NOMO-1 treated with dmso at 0.1 percent for 144 hours (cell line): Measurements from ENCODE around the gene CARMIL1.

Experiments
- DNase-seq: peaks from one replicate; lab custom pipeline; 2025; ENCODE audit not compliant: unreplicated experiment; lab: John Stamatoyannopoulos, UW

CARMIL1 gene

DNA sequence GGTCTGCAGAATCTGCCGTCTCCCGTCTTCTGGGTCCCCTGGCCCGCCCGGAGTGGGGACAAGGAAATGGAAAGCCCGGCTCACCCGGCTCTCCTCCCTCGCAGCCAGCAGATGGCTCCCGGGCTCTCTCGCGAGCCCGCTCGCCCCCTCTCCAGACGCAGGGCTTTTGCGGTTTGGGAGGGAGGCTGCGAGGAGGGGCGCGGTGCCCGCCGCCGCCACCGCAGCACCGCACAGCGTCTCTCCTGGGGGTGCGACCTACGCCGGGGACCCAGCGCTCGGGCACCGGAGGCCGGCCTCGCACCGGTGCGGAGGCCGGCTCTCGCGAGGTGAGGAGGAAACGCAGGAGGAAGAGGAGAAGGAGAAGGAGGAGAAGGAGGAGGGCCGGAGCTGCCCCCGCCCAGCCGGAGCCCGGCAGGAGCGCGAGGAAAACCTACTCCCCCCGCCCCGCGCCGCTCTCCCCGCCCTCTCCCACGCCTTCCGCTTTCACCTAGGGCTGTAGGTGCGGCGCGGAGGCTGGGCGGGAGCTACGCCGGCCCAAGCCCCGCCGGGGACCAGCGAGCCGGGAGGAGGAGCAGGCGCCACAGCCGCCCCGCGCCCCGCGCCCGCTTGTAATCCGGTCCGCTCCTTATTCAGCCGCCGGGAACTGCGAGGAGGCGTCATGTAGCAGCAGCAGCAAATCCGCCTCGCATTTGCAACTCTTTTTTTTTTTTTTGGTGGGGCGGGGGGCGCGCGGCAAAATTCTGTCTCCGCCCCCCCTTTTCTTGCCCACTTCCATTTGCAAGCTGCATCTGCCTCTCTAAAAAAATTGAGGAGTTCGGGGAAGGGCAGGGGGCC is at the start of gene CARMIL1:
TSS of gene CARMIL1 (plus strand) at position 461 of the 834 bp plus-strand sequence. CDS start 422 bp downstream, outside the sequence.
- peak; percentile 85 for DNase-seq

DNA sequence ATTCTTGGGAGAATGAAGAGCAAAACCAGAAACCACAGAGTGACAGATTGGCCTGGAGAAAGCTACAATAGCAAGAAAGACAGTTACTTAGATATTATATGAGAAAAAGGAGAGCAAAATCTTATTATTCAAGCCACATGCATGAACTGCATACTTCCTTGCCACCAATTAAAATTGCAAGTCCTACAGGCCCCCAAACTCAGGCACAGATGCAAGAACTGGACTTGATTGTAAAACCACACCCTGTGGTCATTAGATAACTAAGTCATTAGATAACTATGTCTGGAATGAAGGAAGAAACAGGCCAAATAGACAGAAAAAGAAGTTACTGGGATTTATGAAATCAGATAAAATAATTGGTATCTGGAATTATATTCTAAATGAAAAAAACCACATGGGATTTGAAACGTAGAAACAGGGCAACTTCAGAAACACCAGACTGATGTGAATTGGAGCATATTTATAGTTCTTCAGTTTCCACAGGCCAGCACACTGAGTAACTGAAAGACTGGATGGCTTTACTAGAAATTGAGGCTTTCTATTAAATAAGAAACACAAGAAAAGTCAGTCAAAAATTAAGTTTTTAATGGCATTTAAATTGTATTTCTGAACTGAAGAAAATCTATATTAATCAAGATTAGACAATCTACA is 49.4 kb upstream of the CARMIL1 start:
- no peak for DNase-seq

DNA sequence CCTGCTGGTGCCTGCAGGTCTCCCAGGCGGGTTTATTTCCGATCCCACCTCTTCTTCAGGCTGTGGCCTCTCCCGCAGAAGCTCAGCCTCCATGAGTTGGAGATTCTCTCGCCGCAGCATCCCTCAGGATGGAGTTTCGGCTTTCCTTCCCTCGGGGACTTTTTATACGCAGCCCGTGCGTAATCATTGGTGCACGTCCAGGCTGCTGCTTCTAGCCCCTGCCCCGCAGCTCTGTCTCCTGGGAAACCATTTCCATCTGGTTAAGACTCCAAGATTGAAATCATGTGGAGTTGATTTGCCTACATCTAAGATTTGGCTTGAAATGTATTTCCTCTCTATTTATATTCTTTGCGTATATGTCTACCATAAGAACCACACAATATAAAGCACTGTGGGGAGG is 46.7 kb upstream of the CARMIL1 start:
- no peak for DNase-seq

DNA sequence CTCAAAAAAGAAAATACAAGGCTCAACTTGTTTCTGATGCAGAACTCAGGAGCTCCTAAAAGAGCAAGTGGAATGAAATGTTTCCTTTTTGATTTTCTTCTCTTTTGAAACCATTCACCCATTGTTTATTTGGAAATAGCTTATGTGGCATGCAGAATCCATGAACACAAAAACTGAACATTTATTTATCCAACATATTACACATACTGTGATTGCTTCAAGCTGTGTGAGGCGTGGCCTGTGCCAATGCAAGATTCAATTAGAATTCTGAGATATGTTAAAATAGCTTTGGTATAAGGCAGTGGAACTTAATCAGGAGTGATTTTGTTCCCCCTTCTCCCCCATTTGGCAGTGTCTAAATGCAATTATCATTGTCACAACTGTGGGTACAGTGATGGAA is 45.9 kb upstream of the CARMIL1 start:
- no peak for DNase-seq

DNA sequence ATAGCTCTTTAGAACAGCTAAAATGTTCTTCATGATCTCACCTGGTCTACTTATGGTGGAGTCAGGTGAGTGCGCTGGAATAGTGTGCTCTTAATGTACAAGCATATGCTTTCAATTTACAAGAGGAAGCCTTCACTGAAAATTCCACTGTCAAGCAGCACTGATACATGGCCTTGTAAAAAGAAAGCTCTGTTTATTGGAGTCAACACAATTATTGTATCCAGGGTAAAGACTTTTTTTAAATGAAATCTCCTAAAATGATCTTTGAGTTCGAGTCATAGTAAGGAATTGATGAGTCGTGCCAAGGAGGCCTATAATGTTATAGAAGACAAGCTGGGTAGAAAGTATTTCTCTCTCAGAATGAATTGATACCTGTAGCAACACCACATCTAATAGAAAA is 41.6 kb upstream of the CARMIL1 start:
- DNase-seq = no peak

DNA sequence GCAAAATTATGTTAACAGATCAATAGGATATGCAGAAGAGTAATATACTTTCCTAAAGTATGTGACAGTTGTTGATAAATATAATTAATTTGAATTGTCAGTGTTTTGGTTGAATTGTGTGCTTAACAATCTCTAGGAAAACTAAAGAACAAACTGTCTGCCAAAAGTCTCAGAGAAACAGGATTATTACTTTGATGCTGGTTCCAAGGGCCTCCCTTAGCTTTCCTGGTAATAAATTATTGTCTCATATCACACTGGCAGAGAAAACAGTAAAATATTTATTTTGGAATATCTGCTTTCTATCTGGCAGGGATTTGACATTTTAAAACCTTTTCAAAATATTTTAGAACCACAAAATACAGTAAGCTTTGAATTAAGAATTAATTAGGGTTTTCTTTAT is 40.1 kb upstream of the CARMIL1 start:
- no peak for DNase-seq

DNA sequence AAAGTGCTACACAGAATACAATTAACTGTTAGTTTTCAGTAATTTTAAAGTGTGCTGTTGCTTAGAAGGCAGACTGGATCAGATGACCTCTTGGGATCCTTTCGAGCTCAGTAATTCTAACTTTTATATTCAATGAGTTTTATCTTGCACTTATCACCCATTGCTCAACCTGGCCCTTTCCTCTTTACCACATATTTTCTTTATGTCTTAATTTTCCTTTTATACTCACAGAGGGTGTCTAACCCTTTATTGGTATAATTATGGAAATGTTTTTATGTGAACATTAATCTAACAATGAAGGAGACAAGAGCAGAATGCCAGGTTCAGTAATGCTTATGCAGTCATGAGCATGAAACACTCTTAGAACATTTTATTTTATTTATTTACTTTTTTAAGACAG is 39.7 kb upstream of the CARMIL1 start:
- DNase-seq = no peak

DNA sequence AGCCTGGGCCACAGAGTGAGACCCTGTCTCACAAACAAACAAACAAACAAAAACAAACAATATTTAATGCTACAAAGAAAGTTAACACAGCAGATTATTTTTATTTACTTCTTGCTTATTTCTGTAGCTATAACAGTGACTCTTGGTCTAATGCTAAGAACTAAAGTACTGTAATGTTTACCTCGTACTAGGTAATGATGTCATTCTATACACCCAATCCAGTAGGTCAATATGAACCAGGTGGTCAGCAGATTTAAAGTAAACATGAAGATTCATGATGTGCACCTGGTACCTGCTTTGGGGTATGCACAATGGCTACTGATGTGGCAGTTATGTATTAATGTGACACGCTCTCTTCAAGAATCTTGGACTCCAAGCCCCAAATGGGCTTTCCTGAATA is 36.6 kb upstream of the CARMIL1 start:
- DNase-seq = no peak

DNA sequence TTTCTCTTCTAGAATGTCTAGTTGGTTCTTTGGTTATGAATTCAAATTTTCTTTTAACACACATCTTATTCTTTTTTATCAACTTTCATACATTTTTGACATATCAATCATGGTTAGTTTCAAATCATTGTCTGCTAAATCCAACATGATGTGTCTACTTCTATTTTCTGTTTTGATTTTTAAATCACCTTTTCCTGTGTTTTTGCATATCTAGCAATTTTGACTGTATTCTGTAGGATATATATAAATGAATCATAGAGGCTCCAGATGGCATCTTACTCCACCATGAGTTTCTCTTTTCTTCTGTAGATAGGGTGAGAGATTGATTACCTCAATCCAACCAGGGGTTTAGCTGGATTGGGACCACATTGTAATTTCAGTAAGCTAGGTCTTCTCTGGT is 34.3 kb upstream of the CARMIL1 start:
- DNase-seq = no peak

DNA sequence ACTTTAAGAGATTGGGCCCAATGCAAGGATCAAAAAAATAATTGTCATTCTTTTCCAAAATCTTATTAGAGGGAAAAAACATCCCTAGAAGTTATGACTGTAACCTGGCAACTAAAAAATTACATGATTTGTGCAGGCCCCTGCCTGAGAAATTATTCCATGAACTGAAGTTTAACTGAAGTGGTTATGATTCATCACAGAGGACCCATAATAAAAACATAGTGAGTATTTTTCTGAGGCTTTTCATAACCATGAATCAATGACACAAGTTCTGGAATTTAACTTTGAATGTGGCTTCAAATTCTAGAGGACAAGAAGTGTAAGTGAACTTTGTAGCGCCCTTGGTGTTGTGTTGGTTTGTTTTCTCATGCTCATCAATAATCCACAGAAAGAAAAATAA is 31.1 kb upstream of the CARMIL1 start:
- DNase-seq = no peak

DNA sequence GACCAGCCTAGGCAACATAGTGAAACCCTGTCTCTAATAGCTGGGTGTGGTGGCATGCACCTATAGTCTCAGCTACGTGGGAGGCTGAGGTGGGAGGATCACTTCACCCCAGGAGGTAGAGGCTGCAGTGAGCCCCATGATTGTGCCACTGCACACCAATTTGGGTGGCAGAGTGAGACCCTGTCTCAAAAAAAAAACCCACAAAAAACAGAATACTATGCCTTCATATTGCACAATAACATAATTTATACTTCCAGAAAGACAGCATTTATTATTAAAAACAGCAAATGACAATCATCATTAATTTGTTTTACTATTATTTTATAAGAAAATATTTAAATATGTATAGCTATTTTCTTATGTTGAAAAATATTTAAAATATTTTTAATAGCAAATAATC is 30.0 kb upstream of the CARMIL1 start:
- no peak for DNase-seq

DNA sequence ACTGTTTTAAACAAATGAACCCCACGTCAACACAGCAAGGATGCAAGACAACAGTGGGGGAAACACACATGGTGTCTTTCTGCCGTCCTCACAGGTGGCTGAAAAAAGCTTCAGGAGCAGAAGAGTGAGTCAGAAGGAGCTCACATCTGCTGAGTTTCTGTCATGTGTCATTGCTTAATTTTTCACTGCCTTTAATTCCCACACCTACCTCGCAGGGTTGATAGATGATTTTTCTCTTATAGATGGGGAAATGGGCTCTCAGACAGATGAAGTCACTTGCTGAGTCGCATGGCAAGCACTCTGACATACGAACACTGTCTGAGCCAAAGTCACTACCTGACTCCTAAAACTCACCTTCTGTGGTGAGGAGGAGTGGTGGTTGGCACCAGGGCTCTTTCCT is 28.3 kb upstream of the CARMIL1 start:
- DNase-seq = no peak

DNA sequence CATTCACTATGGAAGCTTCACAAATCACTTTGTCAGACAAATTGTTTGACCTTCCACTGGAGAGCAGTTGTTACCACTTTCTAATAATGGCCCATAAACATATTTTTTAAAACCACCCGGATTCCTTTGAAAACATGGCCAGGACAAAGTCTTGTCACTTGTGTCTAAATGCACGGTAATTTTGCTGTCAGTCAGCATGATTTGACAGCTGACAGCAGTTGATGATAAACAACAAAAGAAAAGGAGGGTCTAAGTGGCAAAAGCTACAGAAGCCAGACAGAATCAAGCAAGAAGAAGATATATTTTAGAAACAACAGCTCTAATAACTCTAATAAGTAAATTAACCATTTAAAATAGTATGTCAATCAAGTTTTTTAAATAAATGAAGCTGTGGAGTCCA is 27.7 kb upstream of the CARMIL1 start:
- DNase-seq = no peak

DNA sequence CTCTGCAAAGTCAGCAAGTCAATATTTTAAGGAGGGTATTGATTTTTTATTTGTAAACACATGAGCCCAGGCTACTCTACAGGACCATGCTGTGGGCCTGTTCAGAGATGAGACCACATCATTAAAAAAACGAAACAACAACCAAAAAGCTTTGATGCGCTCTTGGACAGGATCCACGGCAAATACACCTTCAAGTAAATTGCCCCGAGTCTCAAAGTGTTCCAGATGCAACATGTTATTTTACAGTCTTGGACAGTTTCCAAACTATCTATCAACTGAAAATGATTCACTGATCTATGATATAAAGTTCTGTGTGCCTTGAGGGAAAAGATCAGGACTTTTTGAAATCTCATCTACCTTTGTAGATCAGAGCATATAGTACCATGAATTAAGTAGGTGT is 25.8 kb upstream of the CARMIL1 start:
- no peak for DNase-seq

DNA sequence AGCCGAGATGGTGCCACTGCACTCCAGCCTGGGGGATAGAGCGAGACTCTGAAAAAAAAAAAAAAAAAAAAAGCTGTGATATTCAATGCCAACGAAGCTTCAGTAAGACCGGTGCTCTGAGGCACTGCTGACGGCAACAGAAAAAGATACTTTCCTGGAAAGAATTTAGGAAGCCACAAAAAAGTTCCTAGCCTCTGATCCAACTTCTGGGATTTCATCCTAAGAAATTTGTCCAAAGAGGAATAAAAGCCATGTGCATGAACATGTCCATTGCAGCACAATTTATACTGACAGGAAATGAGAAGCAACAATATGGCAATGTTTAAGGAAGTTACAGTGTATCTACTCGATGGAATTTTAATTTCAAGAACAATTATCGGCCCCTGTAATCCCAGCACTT is 24.5 kb upstream of the CARMIL1 start:
- DNase-seq = no peak

DNA sequence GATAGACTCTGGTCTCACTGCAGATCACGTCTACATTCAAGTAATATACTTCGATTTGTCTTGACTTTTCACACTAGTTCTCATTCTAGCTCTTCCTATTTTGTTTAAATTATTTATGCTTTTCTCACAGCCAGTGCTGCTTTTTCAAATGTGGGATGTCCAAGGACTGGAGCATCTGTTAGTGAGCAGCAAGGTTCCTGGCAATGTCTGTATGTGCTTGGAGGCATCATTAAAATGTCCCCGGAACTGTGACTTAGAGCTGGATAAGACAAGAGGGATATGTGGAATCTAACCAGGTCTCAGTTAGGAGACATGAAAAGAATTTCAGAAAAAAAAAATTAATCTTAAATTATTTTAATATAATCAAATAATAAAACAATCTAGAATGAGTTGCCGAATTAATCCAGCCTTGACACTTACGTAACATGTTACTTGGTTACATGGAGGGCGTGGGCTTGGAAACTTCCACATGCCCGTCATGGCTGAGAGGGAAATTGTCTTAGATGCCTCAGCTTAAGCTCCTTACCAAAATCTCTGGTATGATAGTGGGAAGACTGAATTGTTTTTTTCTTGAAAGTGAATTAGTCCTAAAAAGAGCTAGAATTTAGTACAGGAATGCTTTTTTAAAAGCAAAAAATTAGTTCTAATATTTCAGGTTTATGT is 21.4 kb upstream of the CARMIL1 start:
- no peak for DNase-seq

DNA sequence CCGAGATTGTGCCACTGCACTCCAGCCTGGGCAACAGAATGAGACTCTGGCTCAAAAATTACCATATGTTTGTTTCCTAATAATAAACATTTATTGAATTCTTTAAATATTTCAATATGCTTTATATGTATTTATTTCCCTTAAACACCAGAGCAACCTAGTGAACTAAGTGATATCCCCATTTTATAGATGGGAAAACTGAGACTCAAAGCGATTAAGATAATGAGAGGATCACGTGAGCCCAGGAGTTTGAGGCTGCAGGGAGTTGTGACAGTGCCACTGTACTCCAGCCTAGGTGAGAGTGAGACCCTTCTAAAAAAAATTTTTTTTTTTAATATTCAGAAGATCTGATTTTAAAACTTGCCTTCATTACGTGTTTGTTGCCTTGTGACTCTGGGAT is 19.4 kb upstream of the CARMIL1 start:
- DNase-seq = no peak

DNA sequence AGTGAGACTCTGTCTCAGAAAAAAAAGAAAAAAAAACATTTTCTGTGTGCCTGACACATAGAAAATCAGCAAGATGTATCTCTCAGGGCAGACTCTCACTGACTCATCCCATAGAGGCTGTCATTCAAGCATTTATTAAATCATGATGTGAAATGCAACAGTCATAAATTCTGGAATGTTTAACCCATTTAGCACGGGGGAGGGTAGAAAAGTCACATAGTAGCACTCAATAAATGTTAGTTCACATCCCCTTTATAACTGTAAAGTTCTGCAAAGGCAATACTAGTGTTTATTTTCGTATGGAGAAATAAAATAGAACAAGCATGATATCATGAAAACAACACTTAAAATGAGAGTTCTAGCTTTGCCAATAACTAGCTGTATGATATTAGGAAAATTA is 15.5 kb upstream of the CARMIL1 start:
- DNase-seq = no peak

DNA sequence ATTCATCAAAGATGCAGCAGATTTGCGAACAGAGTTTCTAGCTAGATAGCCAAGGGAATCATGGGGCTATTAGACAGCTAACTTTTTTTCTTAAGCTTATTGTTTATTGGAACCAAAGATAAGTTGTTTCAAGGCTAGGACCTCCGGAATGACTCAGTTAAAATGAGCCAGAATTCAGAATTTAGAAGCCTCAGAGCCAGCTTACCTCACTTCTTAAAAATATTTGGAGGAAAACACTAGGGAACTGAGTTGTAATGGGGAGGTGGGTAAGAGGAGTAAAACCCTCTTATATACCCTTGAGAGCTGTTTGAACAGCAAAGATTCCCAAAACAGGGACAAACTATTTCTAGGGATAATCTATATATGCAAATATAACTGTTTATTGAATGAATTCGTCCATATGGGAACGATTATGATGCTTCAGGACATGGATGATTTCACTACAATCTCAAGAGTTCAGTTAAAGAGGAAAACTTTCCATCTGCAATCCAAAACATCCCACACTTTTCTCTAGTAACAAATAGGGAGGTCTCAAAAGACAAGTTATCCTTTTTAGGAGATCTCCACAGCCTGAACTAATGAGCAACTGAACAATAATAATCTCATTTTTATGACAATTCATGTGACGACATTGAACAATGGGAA is 12.6 kb upstream of the CARMIL1 start:
- no peak for DNase-seq

DNA sequence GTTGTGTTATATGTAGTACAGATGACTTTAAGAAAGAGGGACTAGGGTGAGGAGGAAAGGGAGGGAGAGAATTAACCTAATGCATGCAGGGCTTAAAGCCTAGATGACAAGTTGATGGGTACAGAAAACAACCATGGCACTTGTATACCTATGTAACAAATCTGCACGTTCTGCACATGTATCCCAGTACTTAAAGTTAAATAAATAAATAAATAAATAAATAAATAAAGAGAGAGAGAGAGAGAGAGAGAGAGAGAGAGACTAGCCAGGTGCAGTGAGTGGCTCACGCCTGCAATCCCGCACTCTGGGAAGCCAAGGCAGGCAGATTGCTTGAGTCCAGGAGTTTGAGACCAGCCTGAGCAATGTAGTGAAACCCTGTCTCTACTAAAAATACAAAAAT is 11.5 kb upstream of the CARMIL1 start:
- no peak for DNase-seq

DNA sequence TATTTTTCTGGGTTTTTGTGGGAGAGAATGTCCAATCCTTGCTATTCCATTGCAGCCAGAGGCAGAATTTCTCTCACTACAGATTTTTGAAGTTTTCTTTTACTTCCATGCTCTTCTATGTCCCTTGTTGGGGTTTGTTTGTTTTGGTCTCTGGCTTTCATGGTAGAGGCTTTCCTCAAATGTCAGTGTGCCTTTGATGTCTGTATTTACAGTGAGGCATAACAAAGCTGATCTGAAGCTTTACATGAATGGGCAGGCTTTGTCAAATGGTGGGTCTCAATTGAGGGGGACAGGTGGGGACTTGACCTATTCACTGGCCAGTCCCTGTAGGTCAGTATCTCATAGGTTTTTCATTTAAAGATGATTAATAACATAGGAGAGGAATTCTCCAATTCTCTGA is 8.6 kb upstream of the CARMIL1 start:
- no peak for DNase-seq

DNA sequence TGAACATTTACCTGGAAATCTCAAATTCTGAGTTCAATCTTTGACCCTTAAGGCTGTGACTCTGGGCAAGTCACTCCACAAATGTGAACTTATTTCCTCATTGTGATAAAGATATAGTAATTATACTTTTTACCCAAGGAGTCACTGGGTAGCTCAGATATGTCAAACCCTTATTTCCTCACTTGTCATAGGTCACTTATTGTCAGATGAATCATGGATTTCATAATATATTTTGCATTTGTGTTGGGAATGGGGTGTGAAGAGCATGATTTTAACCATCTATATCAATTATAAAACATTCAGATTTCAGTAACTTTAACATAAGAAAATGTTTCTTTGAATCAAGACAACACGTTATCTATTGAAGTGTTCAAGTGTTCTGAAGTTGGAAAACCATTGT is 3.7 kb upstream of the CARMIL1 start:
- no peak for DNase-seq
